GM12801 (cell line): Measurements from ENCODE around the gene PARD3.

Source experiments
- TF ChIP-seq, protein P1 (sequence below): IDR thresholded peaks from one replicate; pipeline ENCODE4 v1.5.1; 2011; ENCODE audit warnings: control low read depth; ENCODE audit not compliant: insufficient read length; ENCODE audit errors: extremely low read depth

The PARD3 gene

DNA sequence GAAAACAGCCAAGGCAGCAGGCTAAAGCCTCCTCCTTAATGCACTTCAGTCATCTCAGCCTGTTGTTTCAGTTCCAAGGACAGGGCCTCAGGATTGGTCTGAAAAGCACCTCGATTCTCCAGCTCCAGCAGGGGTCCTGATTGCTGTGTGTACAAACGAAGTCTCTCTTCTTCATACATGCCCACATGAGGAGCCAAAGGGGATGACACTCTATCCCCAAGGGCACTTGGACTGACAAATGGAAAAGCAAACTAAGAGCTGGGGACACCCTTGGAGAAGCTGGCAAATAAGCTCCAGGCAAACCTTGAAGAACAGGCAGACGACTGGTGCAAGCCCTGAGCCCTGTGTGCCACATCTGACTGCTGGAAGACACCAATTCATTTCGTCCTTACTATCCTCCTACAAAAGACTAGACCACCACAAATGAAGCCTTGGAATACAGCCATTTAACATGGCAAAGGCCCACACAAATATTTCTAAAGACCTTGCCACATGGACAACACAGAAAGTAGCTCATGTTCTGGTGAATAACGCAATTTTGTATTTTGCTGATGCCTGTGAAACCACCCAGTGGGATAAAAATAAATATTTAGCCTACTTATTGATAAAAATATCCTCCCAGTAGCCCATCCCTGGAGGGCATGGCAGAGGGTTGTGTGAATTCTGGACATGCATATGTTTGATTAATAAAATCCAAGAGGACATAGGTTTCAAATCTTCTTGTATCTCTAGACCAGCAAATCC, 61.9 kb downstream of the PARD3 start:
- TF ChIP-seq, protein P1, sequence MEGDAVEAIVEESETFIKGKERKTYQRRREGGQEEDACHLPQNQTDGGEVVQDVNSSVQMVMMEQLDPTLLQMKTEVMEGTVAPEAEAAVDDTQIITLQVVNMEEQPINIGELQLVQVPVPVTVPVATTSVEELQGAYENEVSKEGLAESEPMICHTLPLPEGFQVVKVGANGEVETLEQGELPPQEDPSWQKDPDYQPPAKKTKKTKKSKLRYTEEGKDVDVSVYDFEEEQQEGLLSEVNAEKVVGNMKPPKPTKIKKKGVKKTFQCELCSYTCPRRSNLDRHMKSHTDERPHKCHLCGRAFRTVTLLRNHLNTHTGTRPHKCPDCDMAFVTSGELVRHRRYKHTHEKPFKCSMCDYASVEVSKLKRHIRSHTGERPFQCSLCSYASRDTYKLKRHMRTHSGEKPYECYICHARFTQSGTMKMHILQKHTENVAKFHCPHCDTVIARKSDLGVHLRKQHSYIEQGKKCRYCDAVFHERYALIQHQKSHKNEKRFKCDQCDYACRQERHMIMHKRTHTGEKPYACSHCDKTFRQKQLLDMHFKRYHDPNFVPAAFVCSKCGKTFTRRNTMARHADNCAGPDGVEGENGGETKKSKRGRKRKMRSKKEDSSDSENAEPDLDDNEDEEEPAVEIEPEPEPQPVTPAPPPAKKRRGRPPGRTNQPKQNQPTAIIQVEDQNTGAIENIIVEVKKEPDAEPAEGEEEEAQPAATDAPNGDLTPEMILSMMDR = no peak

DNA sequence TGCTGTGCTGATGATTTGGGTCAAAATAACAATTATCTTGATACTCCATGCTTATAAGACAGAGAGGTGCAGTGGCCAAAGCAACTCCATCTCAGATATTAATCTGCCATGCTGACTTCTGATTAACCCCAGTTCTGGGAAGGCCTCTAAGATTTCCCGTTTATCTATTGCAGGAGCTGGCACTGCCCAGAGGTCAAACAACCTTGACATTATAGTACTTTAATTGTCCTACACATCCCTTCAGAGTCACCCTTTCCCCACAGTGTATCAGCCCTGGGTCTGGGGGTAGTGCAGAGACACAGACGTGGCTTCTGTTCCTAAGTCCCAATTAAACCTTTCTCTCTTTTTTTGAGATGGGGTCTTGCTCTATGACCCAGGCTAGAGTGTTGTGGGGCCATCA, 63.8 kb downstream of the PARD3 start:
- TF ChIP-seq, protein P1 = no peak

DNA sequence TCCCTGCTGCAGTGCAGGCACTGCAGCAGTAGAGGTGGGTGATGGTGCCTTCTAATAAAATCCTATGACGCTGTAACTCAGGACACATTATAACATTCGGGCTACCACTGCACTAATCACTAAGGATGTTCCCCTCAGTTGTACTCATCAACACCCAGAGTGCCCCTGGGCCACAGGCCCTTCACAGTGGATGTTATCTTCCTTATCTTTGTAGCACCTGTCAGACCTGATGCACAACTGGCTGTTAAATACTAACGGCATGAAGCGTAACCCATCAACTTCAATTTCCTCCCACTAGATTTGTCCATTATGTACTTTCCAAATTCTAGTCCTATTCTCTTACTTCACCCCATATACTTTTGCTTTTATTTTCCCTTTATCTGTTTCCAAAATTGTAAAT, 66.3 kb downstream of the PARD3 start:
- TF ChIP-seq, protein P1 = no peak

DNA sequence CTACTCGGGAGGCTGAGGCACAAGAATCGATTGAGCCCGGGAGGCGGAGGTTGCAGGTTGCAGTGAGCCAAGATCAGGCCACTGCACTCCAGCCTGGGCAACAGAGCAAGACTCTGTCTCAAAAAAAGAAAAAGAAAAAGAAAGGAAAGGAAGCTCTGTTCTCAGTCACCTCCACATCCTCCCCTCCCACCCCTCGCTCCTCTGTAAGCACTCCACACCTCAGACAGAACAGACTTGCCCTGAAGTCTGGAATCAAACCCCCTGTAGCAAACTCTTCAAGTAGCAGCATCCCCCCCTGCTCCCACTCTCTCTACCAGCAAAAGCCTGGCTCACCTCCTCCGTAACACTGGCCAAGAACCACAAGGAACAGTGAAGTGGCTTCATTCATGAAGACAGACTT, 66.7 kb downstream of the PARD3 start:
- TF ChIP-seq, protein P1 = no peak

GRCh38 chr10:34746094-34746493, 69.0 kb downstream of the PARD3 start:
- TF ChIP-seq, protein P1 = no peak

GRCh38 chr10:34745244-34745643, 69.9 kb downstream of the PARD3 start:
- TF ChIP-seq, protein P1 = no peak

DNA sequence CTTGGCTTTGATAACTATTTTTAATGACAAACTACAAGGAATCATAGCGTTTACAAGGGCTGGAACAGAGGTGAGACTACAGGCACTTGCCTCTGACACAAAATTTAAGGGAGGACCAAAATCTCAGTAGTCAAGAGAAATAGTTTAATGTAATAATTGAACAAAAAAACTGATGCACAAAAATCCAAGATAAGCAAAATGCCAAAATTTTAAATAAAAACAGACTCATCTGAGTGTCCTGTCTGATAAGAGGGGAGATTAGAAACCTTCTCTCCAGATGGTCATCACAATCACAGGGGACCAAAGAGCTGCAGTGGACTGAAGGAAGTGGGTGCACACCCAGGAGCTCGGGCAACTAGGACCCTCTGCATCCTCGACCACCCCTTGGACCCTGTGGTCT, 70.5 kb downstream of the PARD3 start:
- TF ChIP-seq, protein P1 = no peak
